HG03103 (cell line): ENCODE results near the gene LCT.
A peak's percentile ranks its signal among the peaks of the same experiment; 100 is the strongest.
"Not testable (repeated sequence)": the region's sequence is repeated elsewhere in the genome, so short reads cannot be mapped to it uniquely, and the experiment has no call there.

Experiments used
- ATAC-seq: cut with Tn5 transposase; IDR thresholded peaks from one replicate; pipeline ENCODE4 v1.9.1; 2021; ENCODE audit warnings: low read depth; ENCODE audit not compliant: unreplicated experiment

Gene LCT

DNA sequence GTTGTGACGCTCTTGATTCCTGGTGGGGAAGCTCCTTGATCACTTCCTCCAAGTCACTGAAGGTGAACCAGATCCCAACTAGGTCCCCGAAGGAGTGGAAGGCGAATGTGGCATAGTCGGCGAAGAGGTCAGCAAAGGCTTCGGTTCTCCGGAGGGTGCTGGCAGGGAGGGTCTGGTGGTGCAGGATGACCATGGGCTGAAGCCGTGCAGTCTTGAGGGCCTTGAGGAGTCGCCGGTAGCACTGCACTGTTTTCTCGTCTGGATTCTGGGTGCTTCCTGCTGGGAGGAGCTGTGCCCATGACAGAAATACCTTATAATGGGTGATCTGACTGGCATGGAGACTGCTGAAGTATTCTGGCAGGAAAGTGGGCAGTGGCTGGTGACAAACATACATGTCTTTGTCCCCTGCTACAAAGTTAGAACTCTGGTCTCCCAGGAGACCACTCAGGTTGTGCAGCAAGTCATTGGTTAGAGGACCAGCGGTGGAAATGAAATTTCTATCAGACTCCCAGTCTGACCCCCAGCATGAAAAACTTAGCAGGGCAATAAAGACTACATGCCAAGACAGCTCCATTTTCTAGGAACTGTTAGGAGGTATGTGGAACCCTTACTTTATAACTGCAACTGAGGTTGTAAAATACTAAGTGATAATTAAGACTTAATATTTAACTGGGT lies at the start of gene LCT:
LCT (minus strand) TSS at position 589 of the 675 bp plus-strand sequence; CDS start at position 574, 15 bp downstream.
- ATAC-seq = no peak

DNA sequence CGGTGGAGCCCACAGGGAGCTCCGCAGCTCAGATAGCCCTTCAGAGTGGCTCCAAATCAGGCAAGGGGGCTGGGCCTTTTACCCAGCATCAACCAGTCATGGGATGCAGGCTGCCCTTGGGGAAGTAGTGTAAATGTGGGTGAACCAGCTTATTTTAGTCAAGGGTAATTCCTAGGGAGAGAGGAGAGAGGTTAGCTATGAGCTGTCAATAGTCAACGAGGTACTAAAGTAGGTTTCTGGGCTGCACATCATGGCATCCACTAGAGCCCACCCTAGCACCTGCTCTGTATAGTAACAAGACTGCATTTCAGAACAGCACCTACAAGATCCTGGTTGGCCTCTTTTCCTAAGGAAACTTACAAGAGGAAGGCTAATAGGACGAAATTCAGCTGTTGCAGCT lies 48.7 kb upstream of the LCT start:
- no peak for ATAC-seq

DNA sequence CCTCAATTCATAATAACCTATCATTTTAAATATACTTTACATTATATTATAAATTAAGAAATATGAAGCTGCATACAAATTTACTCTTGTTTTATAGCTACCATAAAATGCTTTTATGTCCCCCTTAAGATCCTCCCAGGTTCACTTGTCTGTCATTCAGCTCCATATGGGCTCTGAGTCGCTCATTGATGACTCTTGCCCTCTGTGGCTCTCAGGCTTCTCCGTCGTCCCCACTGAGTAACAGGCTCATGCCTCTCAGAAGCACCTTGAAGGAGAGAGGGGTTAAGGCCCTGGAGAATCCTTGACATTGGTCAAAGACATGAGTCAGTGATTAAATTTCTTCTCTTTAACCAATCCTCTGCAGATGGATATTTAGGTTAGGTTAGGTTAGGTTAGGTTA lies 45.4 kb upstream of the LCT start:
- ATAC-seq = no peak

DNA sequence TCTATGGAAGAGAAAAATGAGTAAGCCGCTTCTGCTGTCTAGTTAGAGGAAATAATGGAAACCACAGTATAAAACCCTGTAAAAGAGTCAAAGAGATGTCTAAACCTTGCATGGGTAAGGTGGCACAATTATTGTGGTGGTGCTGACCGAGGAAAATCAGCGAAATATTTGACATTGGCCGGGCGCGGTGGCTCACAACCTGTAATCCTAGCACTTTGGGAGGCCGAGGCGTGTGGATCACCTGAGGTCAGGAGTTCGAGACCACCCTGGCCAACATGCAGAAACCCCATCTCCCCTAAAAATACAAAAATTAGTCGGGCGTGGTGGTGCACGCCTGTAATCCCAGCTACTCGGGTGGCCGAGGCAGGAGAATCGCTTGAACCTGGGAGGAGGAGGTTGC lies 39.8 kb upstream of the LCT start:
- not testable (repeated sequence) for ATAC-seq

DNA sequence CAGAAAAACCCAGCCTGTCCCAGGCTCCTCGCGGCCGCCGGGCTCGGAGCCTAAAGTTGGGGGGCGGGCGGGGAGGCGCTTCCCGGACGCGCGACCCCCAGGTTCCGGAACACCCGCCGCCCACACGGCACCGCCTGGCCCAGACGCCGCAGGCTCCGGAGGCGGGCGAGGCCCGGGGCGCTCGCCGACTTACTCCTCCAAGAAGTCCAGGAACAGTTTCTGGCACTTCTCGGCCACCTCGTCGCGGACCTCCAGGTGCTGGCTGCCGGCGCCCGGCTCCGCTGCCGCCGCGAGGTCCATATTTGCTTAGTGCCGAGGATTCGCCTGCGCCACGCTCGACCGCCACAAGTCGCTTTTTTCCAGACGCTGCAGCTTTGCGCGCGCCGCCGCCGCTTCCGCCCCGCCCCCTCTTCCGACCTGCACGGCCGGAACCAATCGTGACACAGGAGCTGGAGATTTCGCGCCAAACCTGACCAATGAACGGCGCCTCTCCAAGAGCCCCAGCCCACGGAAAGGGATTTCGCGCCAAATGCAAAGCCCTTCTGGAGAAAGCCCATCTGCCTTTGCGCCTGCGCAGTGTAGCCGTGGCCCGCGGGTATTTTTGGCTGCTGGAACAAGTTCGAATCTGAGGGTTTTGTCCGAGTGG lies 39.2 kb upstream of the LCT start, which contains the start of gene MCM6:
MCM6 (minus strand) TSS at position 378 of the 646 bp plus-strand sequence; CDS start at position 300, 78 bp downstream.
- ATAC-seq = peak; percentile 82

DNA sequence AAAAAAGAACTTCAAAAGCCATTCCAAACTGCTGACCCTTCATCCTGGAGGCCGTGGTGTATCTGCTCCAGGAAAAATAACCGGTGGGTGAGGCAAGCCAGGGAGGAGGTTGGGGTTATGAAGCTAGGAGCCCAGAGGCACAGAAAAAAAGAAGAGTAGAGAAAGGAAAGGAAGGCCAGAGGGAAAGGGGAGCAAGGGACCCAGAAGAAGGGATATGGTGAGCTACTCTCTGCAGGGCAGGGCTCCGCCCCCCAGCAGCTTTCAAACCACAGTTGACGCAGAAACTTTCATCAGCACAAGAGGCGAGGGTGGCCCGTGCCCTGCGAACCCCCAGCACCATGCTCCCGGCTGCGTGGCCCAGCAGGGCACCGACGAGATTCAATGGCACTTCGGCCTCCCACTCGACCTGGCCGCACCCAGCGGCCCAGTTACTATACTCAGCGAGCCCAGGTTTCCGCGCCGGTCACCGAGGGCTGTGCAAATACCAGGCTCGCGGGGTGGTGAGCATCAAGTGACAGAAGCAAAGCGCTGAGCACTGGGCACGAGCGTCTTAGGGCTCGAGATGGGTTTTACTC lies 38.6 kb upstream of the LCT start:
- peak; percentile 52 for ATAC-seq

DNA sequence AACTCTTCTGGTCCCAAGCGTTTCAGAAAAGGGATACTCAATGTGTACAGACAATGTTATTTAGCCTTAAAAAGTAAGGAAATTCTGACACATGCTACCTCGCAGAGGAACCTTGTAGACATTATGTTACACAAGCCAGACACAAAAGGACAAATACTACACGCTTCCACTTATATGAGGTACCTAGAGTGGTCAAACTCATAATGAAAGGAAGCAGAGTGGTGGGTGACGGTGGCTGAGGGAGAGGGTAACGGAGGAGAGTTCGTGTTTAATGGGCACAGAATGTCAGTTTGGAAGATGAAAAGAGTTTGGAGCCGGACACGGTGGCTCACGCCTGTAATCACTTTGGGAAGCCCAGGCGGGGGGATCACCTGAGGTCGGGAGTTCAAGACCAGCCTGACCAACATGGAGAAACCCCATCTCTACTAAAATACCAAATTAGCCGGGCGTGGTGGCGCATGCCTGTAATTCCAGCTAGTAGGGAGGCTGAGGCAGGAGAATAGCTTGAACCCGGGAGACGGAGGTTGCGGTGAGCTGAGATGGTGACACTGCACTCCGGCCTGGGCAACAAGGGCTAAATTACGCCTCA lies 37.9 kb upstream of the LCT start:
- no peak for ATAC-seq

DNA sequence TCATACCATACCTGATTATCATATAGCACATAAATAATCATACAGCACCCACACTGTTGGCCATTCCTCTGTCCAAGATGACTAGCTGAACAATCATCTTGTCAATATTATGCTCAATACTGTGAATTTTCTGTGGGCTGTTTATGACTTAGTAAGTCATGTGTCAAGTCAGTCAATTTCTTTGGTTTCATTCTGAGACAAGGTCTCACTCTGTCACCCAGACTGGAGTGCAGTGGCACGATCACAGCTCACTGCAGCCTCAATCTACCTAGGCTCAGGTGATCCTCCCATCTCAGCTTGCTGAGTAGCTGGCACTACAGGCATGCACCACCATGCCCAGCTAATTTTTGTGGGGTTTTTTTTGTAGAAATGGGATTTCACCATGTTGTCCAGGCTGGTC lies 33.6 kb upstream of the LCT start:
- ATAC-seq = no peak

DNA sequence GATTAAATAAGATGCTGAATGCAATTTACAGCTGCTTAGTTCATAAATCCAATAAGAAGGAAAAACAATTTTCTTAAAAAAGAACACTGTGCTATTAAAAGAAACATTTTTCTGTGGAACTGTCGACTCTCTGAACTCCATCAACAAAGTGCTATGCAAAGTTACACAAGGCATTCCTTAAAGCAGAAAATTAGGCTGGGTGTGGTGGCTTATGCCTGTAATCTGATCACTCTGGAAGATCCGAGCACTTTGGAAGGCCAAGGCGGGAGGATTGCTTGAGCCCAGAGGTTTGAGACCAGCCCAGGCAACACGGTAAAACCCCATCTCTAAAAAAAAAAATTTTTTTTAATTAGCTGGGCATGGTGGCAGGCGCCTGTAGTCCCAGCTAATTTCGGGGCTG lies 26.2 kb upstream of the LCT start:
- no peak for ATAC-seq

DNA sequence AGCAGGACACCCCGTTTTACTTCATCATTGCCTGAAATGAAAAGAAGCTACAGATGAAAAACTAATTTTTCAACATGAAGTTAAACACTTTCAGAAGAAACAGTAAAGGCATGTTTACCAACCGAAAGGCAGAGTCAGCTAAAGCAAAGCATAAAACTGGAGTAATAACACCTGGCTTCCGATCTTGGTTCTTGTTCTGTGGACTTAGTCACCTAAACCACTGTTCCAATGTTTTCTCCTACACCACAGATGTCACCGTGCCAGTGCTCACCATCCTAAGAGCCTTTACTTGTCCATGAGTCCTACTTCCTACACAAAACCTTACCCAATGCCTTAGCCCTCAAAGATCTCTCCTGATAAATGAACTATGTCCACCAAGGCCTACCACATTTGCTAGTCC lies 25.7 kb upstream of the LCT start:
- no peak for ATAC-seq

DNA sequence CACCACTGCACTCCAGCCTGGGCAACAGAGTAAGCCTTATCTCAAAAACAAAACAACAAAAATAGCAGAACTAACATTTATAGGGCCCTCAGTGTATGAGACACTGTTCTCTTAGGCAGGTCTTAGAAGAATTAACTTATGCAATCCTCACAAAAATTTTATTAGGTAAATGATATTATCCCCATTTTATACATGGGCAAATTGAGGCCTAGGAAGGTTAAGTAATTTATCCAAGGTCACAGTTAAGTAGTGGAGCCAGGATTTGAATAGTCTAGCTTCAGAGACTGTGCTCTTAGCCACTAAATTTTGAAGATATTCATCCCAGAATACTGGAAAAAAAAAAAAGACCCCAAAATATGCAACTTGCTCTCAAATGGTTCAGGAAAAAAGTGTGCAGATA lies 16.4 kb upstream of the LCT start:
- no peak for ATAC-seq

DNA sequence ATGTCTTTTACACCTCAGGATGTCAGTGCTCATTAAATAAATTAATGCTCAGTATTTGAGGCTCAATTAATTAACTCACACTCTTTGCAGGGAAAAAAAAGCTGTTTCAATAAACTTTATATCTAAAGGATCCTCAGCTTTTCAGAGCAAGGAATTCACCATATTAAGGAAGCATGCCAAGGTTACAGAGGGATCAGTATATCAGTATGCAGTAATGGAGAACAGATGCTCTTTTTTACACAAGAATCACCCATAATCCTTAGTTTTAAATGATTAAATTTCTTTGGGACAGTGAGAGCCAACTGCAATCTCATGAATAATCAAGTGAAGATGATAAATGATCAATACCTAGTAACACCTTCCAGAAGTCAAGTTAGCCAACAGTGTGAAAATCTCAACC lies 14.9 kb upstream of the LCT start:
- ATAC-seq = no peak

DNA sequence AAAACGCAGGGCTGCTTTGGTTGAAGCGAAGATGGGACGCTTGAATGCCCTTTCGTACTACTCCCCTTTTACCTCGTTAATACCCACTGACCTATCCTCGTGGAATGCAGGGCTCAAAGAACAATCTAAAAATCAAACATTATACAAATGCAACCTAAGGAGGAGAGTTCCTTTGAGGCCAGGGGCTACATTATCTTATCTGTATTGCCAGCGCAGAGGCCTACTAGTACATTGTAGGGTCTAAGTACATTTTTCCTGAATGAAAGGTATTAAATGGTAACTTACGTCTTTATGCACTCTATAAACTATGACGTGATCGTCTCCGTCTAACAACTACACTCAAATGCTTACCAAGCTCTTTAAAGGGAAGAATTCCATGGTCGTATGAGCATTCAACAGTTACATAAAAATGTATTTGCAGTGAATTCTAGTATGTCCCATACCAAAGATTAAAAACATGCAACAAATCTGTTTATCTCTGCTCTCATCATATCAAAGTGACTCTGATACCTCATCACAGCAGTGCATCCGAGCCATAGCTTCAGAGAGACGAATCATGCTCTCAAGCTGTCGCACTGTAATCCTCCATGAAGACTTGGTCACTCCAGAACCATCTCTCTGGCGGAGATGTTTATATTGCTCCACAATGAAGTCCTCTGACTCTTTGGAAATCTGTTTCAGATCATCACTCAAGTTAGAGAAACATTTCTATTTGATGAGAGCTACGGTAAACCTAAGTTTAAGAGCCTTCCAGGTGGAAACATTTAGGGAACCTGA lies 14.1 kb upstream of the LCT start:
- ATAC-seq = no peak

DNA sequence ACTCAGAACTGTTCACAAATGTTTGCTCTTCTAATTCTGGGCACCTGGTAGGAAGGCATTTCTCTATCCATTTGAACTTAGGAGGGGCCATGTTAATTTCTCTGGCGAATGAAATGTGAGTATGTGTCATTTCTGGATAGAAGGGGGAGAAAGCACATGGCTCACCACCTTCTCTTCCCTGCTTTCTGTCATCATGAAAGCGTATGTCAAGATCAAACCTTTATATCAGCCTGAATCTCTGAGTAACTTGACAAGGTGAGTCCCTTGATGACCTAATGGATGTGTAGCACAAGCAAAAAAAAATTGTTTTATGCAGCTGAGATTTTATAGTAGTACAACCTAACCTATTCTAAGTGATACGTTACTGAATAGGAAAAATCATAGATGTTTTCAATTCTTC lies 12.1 kb upstream of the LCT start:
- no peak for ATAC-seq

DNA sequence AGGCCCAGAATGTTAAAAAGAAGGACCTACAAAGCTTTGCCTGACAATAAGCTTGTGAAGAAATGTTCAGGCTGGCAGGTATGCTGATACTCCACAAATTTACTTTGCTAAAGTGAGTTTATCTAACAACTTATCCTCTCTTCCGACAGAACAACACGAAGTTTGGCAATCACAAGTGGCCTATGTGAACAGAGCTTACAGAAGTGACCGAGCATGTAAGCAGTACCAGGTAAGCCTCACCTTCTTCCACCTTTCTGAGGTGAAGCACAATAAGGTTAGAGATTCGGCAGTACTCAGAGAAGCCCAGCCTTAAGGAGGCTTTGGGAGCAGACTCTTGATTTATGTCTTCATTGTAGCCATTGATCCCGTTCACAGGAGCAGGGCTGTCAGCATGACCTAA lies 9.0 kb upstream of the LCT start:
- ATAC-seq = no peak

DNA sequence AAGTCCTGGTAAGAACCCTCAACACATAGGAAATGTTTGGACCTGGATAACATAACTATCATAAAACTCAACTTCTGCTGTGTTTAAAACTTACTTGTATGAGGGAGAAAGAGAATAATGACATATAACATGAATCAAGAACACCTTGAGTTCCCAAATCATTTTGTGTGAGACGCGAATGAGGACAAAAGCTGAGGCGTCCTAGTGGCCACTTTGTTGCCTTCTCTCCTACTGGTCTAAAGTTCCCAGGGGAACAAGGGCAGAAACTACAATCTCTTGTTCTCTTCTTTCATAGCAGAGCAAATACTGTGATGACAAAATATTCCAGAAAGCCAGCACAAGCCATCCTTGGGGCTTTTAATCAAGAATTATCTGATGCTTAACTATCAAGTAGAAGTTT lies 8.3 kb upstream of the LCT start:
- ATAC-seq = no peak

DNA sequence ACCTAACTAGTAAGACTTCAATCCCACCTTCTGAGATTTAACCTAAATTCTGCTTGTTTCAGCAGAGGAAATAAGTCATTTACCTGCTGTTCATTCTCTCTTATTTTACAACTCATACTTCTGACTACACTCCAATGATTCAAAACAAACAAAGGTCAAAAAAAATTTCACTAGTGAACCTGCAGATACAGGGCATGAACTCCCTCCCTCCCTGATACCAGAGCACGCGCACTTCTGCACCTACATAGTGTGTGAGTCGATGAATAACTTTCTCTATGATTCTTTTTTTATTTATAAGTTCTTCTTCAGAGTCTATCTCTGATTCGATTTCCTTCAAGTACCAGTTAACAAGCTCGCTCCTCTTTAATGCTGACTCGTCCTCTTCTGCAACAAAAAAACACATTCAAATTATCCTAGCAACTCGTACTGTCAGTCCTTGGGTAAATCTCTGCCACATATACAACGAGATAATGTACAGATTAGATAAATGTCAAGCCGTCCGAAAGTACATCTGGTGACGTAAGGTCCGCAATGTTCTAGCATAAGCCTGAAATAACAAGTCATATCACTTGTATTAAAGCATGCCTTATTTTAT lies 7.4 kb upstream of the LCT start:
- no peak for ATAC-seq

DNA sequence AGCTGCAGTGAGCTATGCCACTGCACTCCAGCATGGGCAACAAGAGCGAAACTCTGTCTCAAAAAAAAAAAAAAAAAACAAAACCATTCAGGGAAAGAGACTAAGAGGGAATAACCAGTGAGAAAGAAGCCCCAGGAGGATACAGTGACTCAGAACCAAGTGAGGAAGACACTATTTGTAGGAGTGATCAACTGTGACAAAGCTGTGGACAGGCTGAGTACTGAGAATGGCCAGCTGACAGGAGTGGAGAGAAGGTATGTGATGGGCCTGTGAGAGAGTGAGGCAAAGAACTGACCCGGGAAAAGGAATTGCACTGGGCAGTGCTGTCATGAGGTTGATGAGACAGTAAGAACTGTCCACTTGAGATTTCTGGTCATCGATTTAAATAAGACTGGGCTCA lies 6.7 kb upstream of the LCT start:
- ATAC-seq = no peak

DNA sequence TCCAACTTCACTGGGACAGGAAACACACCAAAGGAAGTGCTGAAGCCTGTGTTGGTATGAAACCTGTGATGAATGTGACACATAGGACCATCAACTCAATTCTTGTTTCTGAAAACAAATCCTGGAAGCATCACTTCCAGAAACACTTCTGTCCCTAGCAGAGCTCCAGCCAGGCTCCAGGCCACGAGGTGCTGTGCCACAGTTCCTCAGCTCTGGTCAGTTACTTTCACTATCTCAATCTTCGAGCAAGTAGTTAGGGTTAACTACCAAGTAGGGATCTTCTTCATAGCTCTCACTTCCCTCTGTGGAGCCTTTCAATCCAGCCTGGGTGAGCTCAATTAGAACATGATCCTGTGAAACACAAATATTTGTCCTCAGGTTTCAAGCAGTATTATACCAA lies 3.6 kb upstream of the LCT start:
- no peak for ATAC-seq

DNA sequence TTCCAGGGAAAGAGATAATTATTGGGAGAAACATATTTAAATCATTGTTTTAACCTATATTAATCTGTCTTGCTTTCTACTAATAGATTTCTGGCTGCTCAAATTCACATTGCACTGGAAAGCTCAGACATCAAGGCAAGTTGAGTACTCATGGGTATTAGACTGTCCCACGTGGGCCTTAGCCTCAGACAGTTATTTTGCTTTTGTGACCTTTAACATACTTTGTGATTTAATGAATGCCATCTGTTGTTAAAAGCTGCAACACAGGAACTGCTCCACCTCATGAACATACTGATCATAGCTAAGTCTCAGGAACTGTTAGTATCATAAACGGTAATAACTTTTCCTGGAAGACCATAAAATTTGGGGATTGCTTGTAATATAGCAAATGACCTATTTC lies 2.7 kb upstream of the LCT start:
- no peak for ATAC-seq

DNA sequence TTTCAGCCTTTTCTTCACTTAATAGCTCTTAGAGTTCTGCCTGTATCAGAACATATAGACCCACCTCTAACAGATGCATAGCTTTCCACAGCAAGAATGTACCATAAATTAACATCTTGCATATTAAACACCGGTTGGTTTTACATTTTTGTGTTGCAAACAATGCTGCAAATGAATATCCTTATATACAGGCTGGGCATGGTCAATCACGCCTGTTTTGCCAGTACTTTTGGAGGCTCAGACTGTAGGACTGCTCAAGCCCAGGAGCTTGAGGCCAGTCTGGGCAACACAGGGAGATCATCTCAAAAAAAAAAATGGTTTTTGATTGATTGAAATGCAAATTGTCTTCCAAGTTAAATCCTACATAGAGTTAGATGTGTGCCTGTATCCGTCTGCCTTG lies 1.5 kb upstream of the LCT start:
- ATAC-seq = no peak
